HL-60 (cell line): ENCODE results near the gene MLC1.

Experiments
- CTCF ChIP-seq: IDR thresholded peaks from one replicate; pipeline ENCODE4 v1.5.1; 2011; ENCODE audit warnings: low read length, control low read depth, inconsistent platforms; ENCODE audit not compliant: insufficient read depth
- POLR2AphosphoS5 ChIP-seq: IDR thresholded peaks from 2 replicates; pipeline ENCODE4 v1.6.1; 2012; ENCODE audit warnings: low read depth
- REST ChIP-seq: IDR thresholded peaks from 2 replicates; pipeline ENCODE4 v1.6.1; 2012; ENCODE audit warnings: low read depth; ENCODE audit not compliant: insufficient replicate concordance

DNA sequence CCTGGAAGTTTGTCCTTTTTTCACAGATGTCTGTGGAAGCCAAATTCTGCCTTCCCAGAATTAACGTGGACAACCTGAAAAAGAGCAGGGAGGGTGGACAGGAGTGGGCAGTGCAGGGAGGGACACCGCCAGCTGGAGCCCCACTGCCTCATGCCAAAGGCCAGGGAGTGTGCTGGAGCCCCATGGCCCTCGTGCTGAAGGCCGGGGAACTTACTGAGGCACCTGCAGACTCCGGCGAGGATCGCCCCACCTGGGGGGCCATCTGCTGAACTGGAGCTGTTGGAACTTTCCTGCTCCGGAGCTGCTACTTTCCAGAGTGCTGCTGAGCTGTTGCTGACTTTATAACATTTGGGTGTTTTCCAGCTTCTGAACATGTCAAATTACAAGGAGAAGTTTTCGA lies 39.8 kb upstream of the MLC1 start:
- TF ChIP-seq REST = no peak
- no peak for TF ChIP-seq CTCF
- no peak for TF ChIP-seq POLR2AphosphoS5
